SK-N-SH treated with all-trans-retinoic acid at 6 μM for 48 hours (cell line): ENCODE results near the gene GPC6.

ENCODE experiments used
- ATAC-seq: fragments of 200-7000 bp; cut with Tn5 transposase; 3 replicates; pipeline ENCODE4 v1.9.1; 2020; ENCODE audit warnings: mild to moderate bottlenecking, moderate library complexity
- ARNTL ChIP-seq: fragments of 450-650 bp; formaldehyde crosslinking; IDR thresholded peaks from 2 replicates; pipeline ENCODE4 v1.5.0; 2020; ENCODE audit warnings: low read depth, mild to moderate bottlenecking, moderate library complexity, borderline replicate concordance
- BACH2 ChIP-seq: fragments of 250-450 bp; sonication (Bioruptor Pico); IDR thresholded peaks from 2 replicates; pipeline ENCODE4 v1.9.0; 2021; ENCODE audit warnings: mild to moderate bottlenecking, borderline replicate concordance
- CSRNP3 ChIP-seq: fragments of 250-450 bp; sonication (Bioruptor Pico); IDR thresholded peaks from 2 replicates; pipeline ENCODE4 v1.5.1; 2021; ENCODE audit warnings: mild to moderate bottlenecking, moderate library complexity
- ESRRG ChIP-seq: fragments of 250-450 bp; sonication (Bioruptor Pico); IDR thresholded peaks from 2 replicates; pipeline ENCODE4 v1.6.1; 2021; ENCODE audit warnings: mild to moderate bottlenecking
- GLIS3 ChIP-seq: fragments of 250-450 bp; sonication (Bioruptor Pico); IDR thresholded peaks from 2 replicates; pipeline ENCODE4 v1.5.0; 2020; ENCODE audit warnings: mild to moderate bottlenecking, moderate library complexity
- OSR1 ChIP-seq: fragments of 250-450 bp; sonication (Bioruptor Pico); IDR thresholded peaks from 2 replicates; pipeline ENCODE4 v1.8.0; 2022; ENCODE audit warnings: moderate library complexity, mild to moderate bottlenecking, inconsistent platforms
- PPARA ChIP-seq: fragments of 250-450 bp; sonication (Bioruptor Pico); IDR thresholded peaks from 2 replicates; pipeline ENCODE4 v1.5.0; 2020; ENCODE audit warnings: mild to moderate bottlenecking, borderline replicate concordance
- RARB ChIP-seq: fragments of 250-450 bp; sonication (Bioruptor Pico); IDR thresholded peaks from 2 replicates; pipeline ENCODE4 v1.8.0; 2021; ENCODE audit warnings: mild to moderate bottlenecking, moderate library complexity
- SNAI2 ChIP-seq: fragments of 250-450 bp; sonication (Bioruptor Pico); IDR thresholded peaks from 2 replicates; pipeline ENCODE4 v1.5.0; 2020; ENCODE audit warnings: mild to moderate bottlenecking, moderate library complexity
- TCF4 ChIP-seq: fragments of 250-450 bp; sonication (Bioruptor Pico); IDR thresholded peaks from 2 replicates; pipeline ENCODE4 v1.8.0; 2021; ENCODE audit warnings: mild to moderate bottlenecking, moderate library complexity, borderline replicate concordance
- TOX ChIP-seq: fragments of 250-450 bp; sonication (Bioruptor Pico); IDR thresholded peaks from 2 replicates; pipeline ENCODE4 v1.8.0; 2021; ENCODE audit warnings: mild to moderate bottlenecking, moderate library complexity, borderline replicate concordance
- ZC3H10 ChIP-seq: fragments of 250-450 bp; sonication (Bioruptor Pico); IDR thresholded peaks from 2 replicates; pipeline ENCODE4 v1.5.1; 2021; ENCODE audit warnings: mild to moderate bottlenecking, moderate library complexity
- ZNF565 ChIP-seq: fragments of 450-650 bp; formaldehyde crosslinking; conservative IDR thresholded peaks from 2 replicates; pipeline ENCODE4 v1.5.0; 2020; ENCODE audit warnings: low read depth, mild to moderate bottlenecking, moderate library complexity
- ZNF70 ChIP-seq: fragments of 450-650 bp; formaldehyde crosslinking; IDR thresholded peaks from 2 replicates; pipeline ENCODE4 v1.5.0; 2020; ENCODE audit warnings: mild to moderate bottlenecking, moderate library complexity
- ZNF8 ChIP-seq: fragments of 450-650 bp; formaldehyde crosslinking; IDR thresholded peaks from 2 replicates; pipeline ENCODE4 v1.5.0; 2020; ENCODE audit warnings: mild to moderate bottlenecking, moderate library complexity
- TF ChIP-seq, protein P1 (sequence below): fragments of 250-450 bp; sonication (Bioruptor Pico); IDR thresholded peaks from 2 replicates; pipeline ENCODE4 v1.5.0; 2020; ENCODE audit warnings: mild to moderate bottlenecking, moderate library complexity
- TF ChIP-seq, protein P2 (sequence below): fragments of 250-450 bp; sonication (Bioruptor Pico); IDR thresholded peaks from 2 replicates; pipeline ENCODE4 v1.5.1; 2020; ENCODE audit warnings: low read depth, mild to moderate bottlenecking, moderate library complexity
- TF ChIP-seq, protein P3 (sequence below): fragments of 250-450 bp; sonication (Bioruptor Pico); IDR thresholded peaks from 2 replicates; pipeline ENCODE4 v1.8.0; 2021; ENCODE audit warnings: low read depth, mild to moderate bottlenecking, moderate library complexity, borderline replicate concordance
- TF ChIP-seq, protein P4 (sequence below): fragments of 250-450 bp; sonication (Bioruptor Pico); IDR thresholded peaks from 2 replicates; pipeline ENCODE4 v1.8.0; 2020; ENCODE audit warnings: mild to moderate bottlenecking, moderate library complexity, borderline replicate concordance

Gene GPC6

GRCh38 chr13:93942016-93942415 is 715.4 kb downstream of the GPC6 start:
- TF ChIP-seq ARNTL (CRISPR knock-in tag) (no peak), TOX (no peak), CSRNP3 (CRISPR knock-in tag) (no peak), ZC3H10 (no peak), ESRRG (CRISPR knock-in tag) (no peak), BACH2 (no peak), SNAI2 (CRISPR knock-in tag) (no peak), ZNF565 (CRISPR knock-in tag) (no peak)
- TF ChIP-seq, protein P1, sequence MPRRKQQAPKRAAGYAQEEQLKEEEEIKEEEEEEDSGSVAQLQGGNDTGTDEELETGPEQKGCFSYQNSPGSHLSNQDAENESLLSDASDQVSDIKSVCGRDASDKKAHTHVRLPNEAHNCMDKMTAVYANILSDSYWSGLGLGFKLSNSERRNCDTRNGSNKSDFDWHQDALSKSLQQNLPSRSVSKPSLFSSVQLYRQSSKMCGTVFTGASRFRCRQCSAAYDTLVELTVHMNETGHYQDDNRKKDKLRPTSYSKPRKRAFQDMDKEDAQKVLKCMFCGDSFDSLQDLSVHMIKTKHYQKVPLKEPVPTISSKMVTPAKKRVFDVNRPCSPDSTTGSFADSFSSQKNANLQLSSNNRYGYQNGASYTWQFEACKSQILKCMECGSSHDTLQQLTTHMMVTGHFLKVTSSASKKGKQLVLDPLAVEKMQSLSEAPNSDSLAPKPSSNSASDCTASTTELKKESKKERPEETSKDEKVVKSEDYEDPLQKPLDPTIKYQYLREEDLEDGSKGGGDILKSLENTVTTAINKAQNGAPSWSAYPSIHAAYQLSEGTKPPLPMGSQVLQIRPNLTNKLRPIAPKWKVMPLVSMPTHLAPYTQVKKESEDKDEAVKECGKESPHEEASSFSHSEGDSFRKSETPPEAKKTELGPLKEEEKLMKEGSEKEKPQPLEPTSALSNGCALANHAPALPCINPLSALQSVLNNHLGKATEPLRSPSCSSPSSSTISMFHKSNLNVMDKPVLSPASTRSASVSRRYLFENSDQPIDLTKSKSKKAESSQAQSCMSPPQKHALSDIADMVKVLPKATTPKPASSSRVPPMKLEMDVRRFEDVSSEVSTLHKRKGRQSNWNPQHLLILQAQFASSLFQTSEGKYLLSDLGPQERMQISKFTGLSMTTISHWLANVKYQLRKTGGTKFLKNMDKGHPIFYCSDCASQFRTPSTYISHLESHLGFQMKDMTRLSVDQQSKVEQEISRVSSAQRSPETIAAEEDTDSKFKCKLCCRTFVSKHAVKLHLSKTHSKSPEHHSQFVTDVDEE (CRISPR knock-in tag) = no peak
- 0 out of 3 replicates have a peak, but pooled peaks have one; percentile 22 for ATAC-seq

- no peak for TF ChIP-seq RARB (CRISPR knock-in tag)
- ATAC-seq = no peak
Observed at GRCh38 chr13:93945621-93946020, 719.0 kb downstream of the GPC6 start.

- no peak for ATAC-seq
- TF ChIP-seq PPARA (CRISPR knock-in tag) = no peak
- no peak for TF ChIP-seq ZNF8
- TF ChIP-seq, protein P2, sequence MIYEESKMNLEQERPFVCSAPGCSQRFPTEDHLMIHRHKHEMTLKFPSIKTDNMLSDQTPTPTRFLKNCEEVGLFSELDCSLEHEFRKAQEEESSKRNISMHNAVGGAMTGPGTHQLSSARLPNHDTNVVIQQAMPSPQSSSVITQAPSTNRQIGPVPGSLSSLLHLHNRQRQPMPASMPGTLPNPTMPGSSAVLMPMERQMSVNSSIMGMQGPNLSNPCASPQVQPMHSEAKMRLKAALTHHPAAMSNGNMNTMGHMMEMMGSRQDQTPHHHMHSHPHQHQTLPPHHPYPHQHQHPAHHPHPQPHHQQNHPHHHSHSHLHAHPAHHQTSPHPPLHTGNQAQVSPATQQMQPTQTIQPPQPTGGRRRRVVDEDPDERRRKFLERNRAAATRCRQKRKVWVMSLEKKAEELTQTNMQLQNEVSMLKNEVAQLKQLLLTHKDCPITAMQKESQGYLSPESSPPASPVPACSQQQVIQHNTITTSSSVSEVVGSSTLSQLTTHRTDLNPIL (CRISPR knock-in tag) = no peak
- no peak for TF ChIP-seq OSR1 (CRISPR knock-in tag)
- TF ChIP-seq ZC3H10 = no peak
- TF ChIP-seq ZNF565 (CRISPR knock-in tag) = no peak
- TF ChIP-seq GLIS3 (CRISPR knock-in tag) = no peak
- TF ChIP-seq ESRRG (CRISPR knock-in tag) = no peak
- TF ChIP-seq, protein P1 (CRISPR knock-in tag) = no peak
- no peak for TF ChIP-seq TOX
- TF ChIP-seq TCF4 (CRISPR knock-in tag) = no peak
- no peak for TF ChIP-seq BACH2
- no peak for TF ChIP-seq ARNTL (CRISPR knock-in tag)
- no peak for TF ChIP-seq CSRNP3 (CRISPR knock-in tag)
- TF ChIP-seq, protein P3, sequence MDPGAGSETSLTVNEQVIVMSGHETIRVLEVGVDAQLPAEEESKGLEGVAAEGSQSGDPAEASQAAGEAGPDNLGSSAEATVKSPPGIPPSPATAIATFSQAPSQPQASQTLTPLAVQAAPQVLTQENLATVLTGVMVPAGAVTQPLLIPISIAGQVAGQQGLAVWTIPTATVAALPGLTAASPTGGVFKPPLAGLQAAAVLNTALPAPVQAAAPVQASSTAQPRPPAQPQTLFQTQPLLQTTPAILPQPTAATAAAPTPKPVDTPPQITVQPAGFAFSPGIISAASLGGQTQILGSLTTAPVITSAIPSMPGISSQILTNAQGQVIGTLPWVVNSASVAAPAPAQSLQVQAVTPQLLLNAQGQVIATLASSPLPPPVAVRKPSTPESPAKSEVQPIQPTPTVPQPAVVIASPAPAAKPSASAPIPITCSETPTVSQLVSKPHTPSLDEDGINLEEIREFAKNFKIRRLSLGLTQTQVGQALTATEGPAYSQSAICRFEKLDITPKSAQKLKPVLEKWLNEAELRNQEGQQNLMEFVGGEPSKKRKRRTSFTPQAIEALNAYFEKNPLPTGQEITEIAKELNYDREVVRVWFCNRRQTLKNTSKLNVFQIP (CRISPR knock-in tag) = no peak
- TF ChIP-seq, protein P4, sequence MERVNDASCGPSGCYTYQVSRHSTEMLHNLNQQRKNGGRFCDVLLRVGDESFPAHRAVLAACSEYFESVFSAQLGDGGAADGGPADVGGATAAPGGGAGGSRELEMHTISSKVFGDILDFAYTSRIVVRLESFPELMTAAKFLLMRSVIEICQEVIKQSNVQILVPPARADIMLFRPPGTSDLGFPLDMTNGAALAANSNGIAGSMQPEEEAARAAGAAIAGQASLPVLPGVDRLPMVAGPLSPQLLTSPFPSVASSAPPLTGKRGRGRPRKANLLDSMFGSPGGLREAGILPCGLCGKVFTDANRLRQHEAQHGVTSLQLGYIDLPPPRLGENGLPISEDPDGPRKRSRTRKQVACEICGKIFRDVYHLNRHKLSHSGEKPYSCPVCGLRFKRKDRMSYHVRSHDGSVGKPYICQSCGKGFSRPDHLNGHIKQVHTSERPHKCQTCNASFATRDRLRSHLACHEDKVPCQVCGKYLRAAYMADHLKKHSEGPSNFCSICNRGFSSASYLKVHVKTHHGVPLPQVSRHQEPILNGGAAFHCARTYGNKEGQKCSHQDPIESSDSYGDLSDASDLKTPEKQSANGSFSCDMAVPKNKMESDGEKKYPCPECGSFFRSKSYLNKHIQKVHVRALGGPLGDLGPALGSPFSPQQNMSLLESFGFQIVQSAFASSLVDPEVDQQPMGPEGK (CRISPR knock-in tag) = no peak
- TF ChIP-seq ZNF70 (CRISPR knock-in tag) = no peak
- no peak for TF ChIP-seq RARB (CRISPR knock-in tag)
Observed at GRCh38 chr13:93946994-93947393, 720.4 kb downstream of the GPC6 start.
